Placental epithelial cell (primary cell): ENCODE data around the gene PMS2. TPM values are rescaled to one million over a fixed set of nuclear protein-coding genes. Genes with fewer than 3 reads are reported as not detected.

Source experiments
- small RNA-seq: library from RNA; depleted of rRNA; stranded (forward); fragments of <200 nt; gene quantifications from one replicate; pipeline ENCODE3, GENCODE V24; 2012
- total RNA-seq: library from RNA; depleted of rRNA; stranded (reverse); fragments of >200 nt; gene quantifications from 2 replicates; pipeline ENCODE4 v1.2.3, GENCODE V29; 2012

PMS2 gene
- 20.3 and 26.7 TPM in 2 replicates for total RNA-seq

GRCh38 chr7:6008668-6009611 lies at the start of gene PMS2, which contains the start of gene AIMP2:
Gene PMS2 (minus strand): TSS chr7:6009049. CDS start chr7:6009019, 30 bp downstream.
Gene AIMP2 (plus strand): TSS chr7:6009272. CDS start chr7:6009364, 92 bp downstream.

GRCh38 chr7:6030988-6031387 lies 22.1 kb upstream of the PMS2 start, which contains the start of gene ANKRD61:
Gene ANKRD61 (plus strand): TSS chr7:6031376. CDS start chr7:6031376, 0 bp downstream.

GRCh38 chr7:5970347-5970911 lies 38.4 kb downstream of the PMS2 start, which contains the start of gene RSPH10B:
Gene RSPH10B (minus strand): TSS chr7:5970689. CDS start chr7:5967116, 3,573 bp downstream.

Small RNA genes within 50 kb of the gene (small RNA-seq; reads per million reads assigned to genes)
- gene RF00019: not detected
- gene RNU6-218P: not detected
- gene SNORA80D: 13.7 reads per million, percentile 96 among the genes with 10 or more reads in this experiment

Other genes starting within 250 kb of the PMS2 start
- gene RNF216, start 227.4 kb downstream of the PMS2 start, total RNA-seq: 29.8 and 30.6 TPM in 2 replicates
- gene OCM, start 128.3 kb downstream of the PMS2 start, total RNA-seq: not detected in 2 replicates
- gene CCZ1, start 110.3 kb downstream of the PMS2 start, total RNA-seq: 35.3 and 78.0 TPM in 2 replicates
- gene RSPH10B, start 38.4 kb downstream of the PMS2 start, total RNA-seq: under 0.01 TPM in 1 of 2 replicates, not detected in the other
- 29.4 and 42.2 TPM in 2 replicates for gene AIMP2, start 223 bp upstream of the PMS2 start, total RNA-seq
- gene ANKRD61, start 22.3 kb upstream of the PMS2 start, total RNA-seq: not detected in 2 replicates
- 48.7 and 304 TPM in 2 replicates for gene EIF2AK1, start 50.1 kb upstream of the PMS2 start, total RNA-seq
- 10.2 and 10.6 TPM in 2 replicates for gene USP42, start 95.9 kb upstream of the PMS2 start, total RNA-seq